Gastroesophageal sphincter (tissue), 4 donors: ENCODE data around the gene WAS. TPM values are rescaled to one million over a fixed set of nuclear protein-coding genes. Genes with fewer than 3 reads are reported as not detected.
"Not testable (repeated sequence)": the region's sequence is repeated elsewhere in the genome, so short reads cannot be mapped to it uniquely, and the experiment has no call there.

Experiments used
- ATAC-seq: fragments of 150-250 bp; one replicate; pipeline ENCODE4 v1.9.1; 2016; ENCODE audit warnings: mild to moderate bottlenecking, moderate library complexity
- H3K27ac ChIP-seq, 4 donors: fragments of 200-600 bp; sonication (generic) in 3 of 4; 1 replicate in 3 of 4; 2 replicates in 1 of 4; pipeline ENCODE4 v1.5.1; 2016 to 2019
- H3K27me3 ChIP-seq: fragments of 200-600 bp; sonication (generic); one replicate; pipeline ENCODE4 v1.5.1; 2019
- H3K36me3 ChIP-seq, 2 donors: fragments of 200-600 bp; sonication (generic); one replicate each; pipeline ENCODE4 v1.5.1; 2019; ENCODE audit warnings: control low read depth in 1 of 2
- H3K4me1 ChIP-seq, 3 donors: fragments of 200-600 bp; sonication (generic); 1 replicate in 2 of 3; 2 replicates in 1 of 3; pipeline ENCODE4 v1.5.1; 2016 to 2019; ENCODE audit warnings: control low read depth in 2 of 3
- H3K4me3 ChIP-seq, 2 donors: fragments of 200-600 bp; sonication (generic); one replicate each; pipeline ENCODE4 v1.5.1; 2019; ENCODE audit warnings: mild to moderate bottlenecking in 1 of 2, moderate library complexity in 1 of 2
- H3K9me3 ChIP-seq, 3 donors: fragments of 200-600 bp; sonication (generic); one replicate each; pipeline ENCODE4 v1.5.1; 2017 to 2019; ENCODE audit warnings: control low read depth in 2 of 3
- EP300 ChIP-seq: sonication (generic); formaldehyde crosslinking; IDR thresholded peaks from one replicate; pipeline ENCODE4 v1.6.1; 2017; ENCODE audit warnings: antibody characterized with exemption, mild to moderate bottlenecking
- POLR2A ChIP-seq, 2 donors: fragments of 450-650 bp; IDR thresholded peaks; one replicate each; pipeline ENCODE4 v1.6.1; 2017; ENCODE audit warnings: antibody characterized with exemption in 2 of 2, mild to moderate bottlenecking in 2 of 2, moderate library complexity in 1 of 2
- POLR2AphosphoS5 ChIP-seq: sonication (generic); formaldehyde crosslinking; IDR thresholded peaks from one replicate; pipeline ENCODE4 v1.6.1; 2017; ENCODE audit warnings: antibody characterized with exemption
- WGBS, 2 donors: methylation state at CpG; one replicate each; pipeline ENCODE4 v1.1.5; 2018; ENCODE audit warnings: low coverage in 1 of 2; 5-methylcytosine and 5-hydroxymethylcytosine counted together
- total RNA-seq, 4 donors: library from RNA; depleted of rRNA; stranded (reverse); fragments of >200 nt; gene quantifications; one replicate each; pipeline ENCODE4 v1.1.0, GENCODE V29; 2016
- TF ChIP-seq, protein P1 (sequence below), 4 experiments: fragments of 200-600 bp in 2 of 4; fragments of 450-650 bp in 2 of 4; sonication (generic) in 1 of 4; IDR thresholded peaks; one replicate each; pipeline ENCODE4 v1.5.1; 2017 to 2019; ENCODE audit warnings: antibody characterized with exemption in 4 of 4, mild to moderate bottlenecking in 2 of 4, moderate library complexity in 2 of 4

Gene WAS
- total RNA-seq, 4 donors from 2014 or later, result 1.6 to 5.4 (median 3.7) TPM

DNA sequence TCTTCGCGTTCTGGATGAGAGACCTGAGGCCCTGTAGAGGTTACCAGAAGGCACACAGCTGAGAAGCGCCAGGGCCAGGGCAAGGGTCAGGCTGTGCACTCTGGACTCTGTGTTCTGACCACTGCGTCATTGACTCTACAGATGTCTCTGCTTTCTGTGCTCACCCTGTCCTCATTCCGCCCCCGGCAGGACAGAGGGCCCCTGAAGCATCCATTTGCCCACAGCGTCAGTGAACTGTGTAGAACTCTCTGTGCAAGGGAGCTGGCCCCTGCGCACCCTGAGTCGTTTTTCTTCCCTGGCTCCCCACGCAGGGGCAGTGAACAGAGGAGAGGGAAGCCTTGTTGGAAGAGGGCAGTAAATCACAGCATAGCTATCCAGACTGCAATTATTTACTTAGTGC is 6.1 kb upstream of the WAS start:
- H3K36me3 ChIP-seq, result no peaks in the 10 kb centered on the region
- H3K4me1 ChIP-seq, result peaks cover 0 to 16% (median 0%) of the 10 kb centered on the region in 3 donors
- H3K9me3 ChIP-seq, result no peaks in the 10 kb centered on the region
- ATAC-seq, result no peak
- H3K4me3 ChIP-seq, result no peak overlapping the region
- H3K27me3 ChIP-seq, result no peaks in the 10 kb centered on the region
- H3K27ac ChIP-seq, result no peak overlapping the region
- WGBS, 2 donors, result 20 to 42% methylated on average over 2 to 4 of the region's 10 CpGs
- TF ChIP-seq POLR2A (IDR thresholded peaks at IDR 0.05), result no peak
- no peak for TF ChIP-seq EP300
- TF ChIP-seq, protein P1, sequence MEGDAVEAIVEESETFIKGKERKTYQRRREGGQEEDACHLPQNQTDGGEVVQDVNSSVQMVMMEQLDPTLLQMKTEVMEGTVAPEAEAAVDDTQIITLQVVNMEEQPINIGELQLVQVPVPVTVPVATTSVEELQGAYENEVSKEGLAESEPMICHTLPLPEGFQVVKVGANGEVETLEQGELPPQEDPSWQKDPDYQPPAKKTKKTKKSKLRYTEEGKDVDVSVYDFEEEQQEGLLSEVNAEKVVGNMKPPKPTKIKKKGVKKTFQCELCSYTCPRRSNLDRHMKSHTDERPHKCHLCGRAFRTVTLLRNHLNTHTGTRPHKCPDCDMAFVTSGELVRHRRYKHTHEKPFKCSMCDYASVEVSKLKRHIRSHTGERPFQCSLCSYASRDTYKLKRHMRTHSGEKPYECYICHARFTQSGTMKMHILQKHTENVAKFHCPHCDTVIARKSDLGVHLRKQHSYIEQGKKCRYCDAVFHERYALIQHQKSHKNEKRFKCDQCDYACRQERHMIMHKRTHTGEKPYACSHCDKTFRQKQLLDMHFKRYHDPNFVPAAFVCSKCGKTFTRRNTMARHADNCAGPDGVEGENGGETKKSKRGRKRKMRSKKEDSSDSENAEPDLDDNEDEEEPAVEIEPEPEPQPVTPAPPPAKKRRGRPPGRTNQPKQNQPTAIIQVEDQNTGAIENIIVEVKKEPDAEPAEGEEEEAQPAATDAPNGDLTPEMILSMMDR (IDR thresholded peaks at IDR 0.05), result no peak
- TF ChIP-seq POLR2AphosphoS5, result no peak

DNA sequence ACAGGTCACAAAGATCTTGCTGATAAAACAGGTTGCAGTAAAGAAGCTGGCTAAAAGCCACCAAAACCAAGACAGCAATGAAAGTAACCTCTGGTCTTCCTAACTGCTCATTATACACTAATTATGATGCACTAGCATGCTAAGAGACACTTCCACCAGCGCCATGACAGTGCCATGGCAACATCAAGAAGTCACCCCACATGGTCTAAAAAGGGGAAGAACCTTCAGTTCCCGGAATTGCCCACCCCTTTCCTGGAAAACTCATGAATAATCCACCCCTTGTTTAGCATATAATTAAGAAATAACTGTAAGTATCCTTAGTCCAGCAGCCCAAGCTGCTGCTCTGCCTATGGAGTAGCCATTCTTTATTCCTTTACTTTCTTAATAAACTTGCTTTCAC is 3.1 kb upstream of the WAS start:
- WGBS, 2 donors, result no CpG with 5 or more reads among the region's 2 CpGs
- H3K4me3 ChIP-seq, ATAC-seq, H3K9me3 ChIP-seq, H3K27ac ChIP-seq, H3K27me3 ChIP-seq, H3K36me3 ChIP-seq: not testable (repeated sequence)
- H3K4me1 ChIP-seq, result peaks cover 0 to 12% (median 0%) of the 10 kb centered on the region in 3 donors

- H3K4me3 ChIP-seq, H3K27ac ChIP-seq, H3K27me3 ChIP-seq, ATAC-seq, H3K9me3 ChIP-seq, H3K36me3 ChIP-seq, H3K4me1 ChIP-seq: not testable (repeated sequence)
- WGBS, 2 donors, result 52 to 96% methylated on average over 4 of the region's 6 CpGs
Measured at GRCh38 chrX:48680925-48681324, 2.7 kb upstream of the WAS start.

- ATAC-seq, result no peak
- no peaks in the 10 kb centered on the region for H3K9me3 ChIP-seq
- no peaks in the 10 kb centered on the region for H3K36me3 ChIP-seq
- no peaks in the 10 kb centered on the region for H3K27me3 ChIP-seq
- H3K4me3 ChIP-seq, result no peak overlapping the region
- no peak overlapping the region for H3K27ac ChIP-seq
- 75% methylated on average over 7 of the region's 10 CpGs; no CpG with 5 or more reads in 1 of the 2 donors for WGBS, 2 donors
- TF ChIP-seq POLR2A (IDR thresholded peaks at IDR 0.05) (no peak), POLR2AphosphoS5 (no peak)
- TF ChIP-seq, protein P1 (IDR thresholded peaks at IDR 0.05), result no peak
- peaks cover 0 to 10% (median 0%) of the 10 kb centered on the region in 3 donors for H3K4me1 ChIP-seq
Measured at GRCh38 chrX:48681539-48682183, 1.9 kb upstream of the WAS start.

- H3K4me1 ChIP-seq, H3K4me3 ChIP-seq, H3K36me3 ChIP-seq, ATAC-seq, H3K27me3 ChIP-seq, H3K9me3 ChIP-seq: not testable (repeated sequence)
- WGBS, 2 donors, result 67 to 78% methylated on average over 2 to 7 of the region's 12 CpGs
- peak overlapping the region in 1 of 4 donors; percentile 34 for H3K27ac ChIP-seq
Measured at GRCh38 chrX:48682795-48683194, 804 bp upstream of the WAS start.

GRCh38 chrX:48684134-48684533 is 535 bp downstream of the WAS start:
- Histone ChIP-seq H3K36me3 (no peaks in the 10 kb centered on the region), H3K27me3 (peaks cover 6% of the 10 kb centered on the region), H3K4me3 (peak overlapping the region; percentile 10 to 28), H3K4me1 (no peaks in the 10 kb centered on the region), H3K9me3 (no peaks in the 10 kb centered on the region), H3K27ac (peak overlapping the region in 1 of 4 donors; percentile 34)
- ATAC-seq, result no peak
- 80 to 83% methylated on average over 1 of the region's 7 CpGs for WGBS, 2 donors
- TF ChIP-seq POLR2AphosphoS5 (no peak), EP300 (no peak), POLR2A (IDR thresholded peaks at IDR 0.05) (no peak)

GRCh38 chrX:48685416-48685815 is 1.8 kb downstream of the WAS start:
- Histone ChIP-seq H3K36me3 (no peaks in the 10 kb centered on the region), H3K27me3 (peaks cover 6% of the 10 kb centered on the region), H3K4me1 (no peaks in the 10 kb centered on the region), H3K4me3 (no peak overlapping the region), H3K27ac (no peak overlapping the region), H3K9me3 (no peaks in the 10 kb centered on the region)
- TF ChIP-seq POLR2AphosphoS5 (no peak), EP300 (no peak), POLR2A (IDR thresholded peaks at IDR 0.05) (no peak)
- TF ChIP-seq, protein P1 (IDR thresholded peaks at IDR 0.05), result no peak
- ATAC-seq, result no peak
- no CpG with 5 or more reads among the region's 12 CpGs for WGBS, 2 donors
